Measurements from ENCODE around the gene MVB12B.

GRCh38 chr9:126412905-126413304, 86.3 kb downstream of the MVB12B start:
- TF ChIP-seq, protein P1, sequence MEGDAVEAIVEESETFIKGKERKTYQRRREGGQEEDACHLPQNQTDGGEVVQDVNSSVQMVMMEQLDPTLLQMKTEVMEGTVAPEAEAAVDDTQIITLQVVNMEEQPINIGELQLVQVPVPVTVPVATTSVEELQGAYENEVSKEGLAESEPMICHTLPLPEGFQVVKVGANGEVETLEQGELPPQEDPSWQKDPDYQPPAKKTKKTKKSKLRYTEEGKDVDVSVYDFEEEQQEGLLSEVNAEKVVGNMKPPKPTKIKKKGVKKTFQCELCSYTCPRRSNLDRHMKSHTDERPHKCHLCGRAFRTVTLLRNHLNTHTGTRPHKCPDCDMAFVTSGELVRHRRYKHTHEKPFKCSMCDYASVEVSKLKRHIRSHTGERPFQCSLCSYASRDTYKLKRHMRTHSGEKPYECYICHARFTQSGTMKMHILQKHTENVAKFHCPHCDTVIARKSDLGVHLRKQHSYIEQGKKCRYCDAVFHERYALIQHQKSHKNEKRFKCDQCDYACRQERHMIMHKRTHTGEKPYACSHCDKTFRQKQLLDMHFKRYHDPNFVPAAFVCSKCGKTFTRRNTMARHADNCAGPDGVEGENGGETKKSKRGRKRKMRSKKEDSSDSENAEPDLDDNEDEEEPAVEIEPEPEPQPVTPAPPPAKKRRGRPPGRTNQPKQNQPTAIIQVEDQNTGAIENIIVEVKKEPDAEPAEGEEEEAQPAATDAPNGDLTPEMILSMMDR (IDR thresholded peaks at IDR 0.05): no peak
- no peak for TF ChIP-seq POLR2A (IDR thresholded peaks at IDR 0.05)
- no peak for TF ChIP-seq POLR2AphosphoS5 (IDR thresholded peaks at IDR 0.05)
